GM19468 (cell line): ENCODE measurements around the gene ZDHHC9.

Experiments
- ATAC-seq: cut with Tn5 transposase; IDR thresholded peaks from one replicate; pipeline ENCODE4 v1.9.1; 2021; ENCODE audit warnings: mild to moderate bottlenecking, moderate library complexity, moderate number of reproducible peaks; ENCODE audit not compliant: unreplicated experiment; ENCODE audit errors: extremely low read depth

Gene ZDHHC9

DNA sequence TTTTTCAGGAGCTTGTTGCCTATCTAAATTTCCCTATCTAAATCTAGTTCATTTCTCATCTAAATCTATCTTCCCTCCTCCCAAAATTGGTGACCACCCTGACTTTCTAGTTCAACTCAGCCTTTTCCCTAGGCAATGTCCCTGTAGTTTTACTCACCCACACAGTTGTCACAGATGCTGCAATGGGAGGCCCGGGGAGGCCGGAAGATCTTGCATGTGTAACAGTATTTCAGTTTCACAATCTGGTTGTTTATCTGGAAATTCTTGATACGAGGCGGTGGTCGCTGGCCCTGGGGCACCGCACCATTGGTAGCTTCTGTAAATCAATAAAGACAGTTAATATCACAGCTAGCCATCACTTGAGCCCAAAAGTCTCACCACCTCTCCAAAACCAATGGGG, 20.2 kb downstream of the ZDHHC9 start:
- no peak for ATAC-seq

DNA sequence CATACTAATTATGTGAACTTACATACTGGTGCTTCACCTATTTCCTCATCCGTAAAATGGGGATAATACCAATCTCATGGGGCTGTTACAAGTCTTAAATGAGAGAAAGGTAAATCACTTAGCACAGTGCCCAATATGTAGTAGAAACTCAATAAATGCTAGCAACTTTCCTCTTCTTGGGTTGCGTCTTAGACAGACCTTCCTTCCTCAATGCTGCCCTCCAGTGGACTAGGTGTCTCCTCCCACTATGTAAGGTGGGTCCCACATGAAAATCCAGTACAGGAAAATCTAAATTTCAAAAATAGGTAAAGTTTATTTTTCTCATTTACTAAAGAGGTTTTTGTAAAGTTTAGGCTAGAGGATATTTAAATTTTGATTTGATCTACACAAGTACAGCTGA, 20.6 kb downstream of the ZDHHC9 start:
- peak; percentile 63 for ATAC-seq

GRCh38 chrX:129818123-129818522, 25.6 kb downstream of the ZDHHC9 start:
- no peak for ATAC-seq

DNA sequence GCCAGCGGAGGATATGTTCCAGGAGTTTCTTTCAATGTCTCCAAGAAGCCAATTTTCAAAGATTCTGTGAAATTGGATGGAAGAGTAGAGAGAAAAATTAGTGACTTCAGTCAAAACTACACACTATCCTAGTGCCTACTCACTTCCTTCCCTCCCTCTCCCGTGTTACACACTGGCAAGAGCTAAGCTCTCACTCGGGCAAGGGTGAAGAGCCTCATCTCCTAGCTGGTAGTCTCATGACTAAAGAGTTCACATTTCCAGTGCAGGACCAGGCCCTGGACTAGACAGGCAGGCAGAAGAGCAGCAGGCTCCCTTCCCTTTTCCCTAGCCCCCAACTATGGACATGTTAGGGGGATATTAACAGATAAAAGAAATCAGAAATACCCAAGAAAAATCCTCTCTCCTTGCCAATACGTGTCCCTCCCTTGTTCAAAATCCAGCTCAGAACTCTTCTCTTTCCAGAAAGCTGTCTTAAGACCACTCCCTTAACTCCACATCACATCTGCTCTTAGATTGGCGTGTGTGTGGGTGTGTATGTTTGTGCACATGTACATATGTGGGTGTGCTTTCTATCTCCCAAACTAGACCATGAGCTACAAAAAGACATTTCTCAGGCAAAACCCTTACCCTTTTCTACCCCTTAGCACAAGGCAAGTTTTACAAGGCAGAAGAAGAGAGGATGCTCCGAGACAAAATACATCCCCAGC, 29.9 kb downstream of the ZDHHC9 start:
- ATAC-seq: no peak

- ATAC-seq: no peak
Measured at GRCh38 chrX:129808829-129809796, 34.6 kb downstream of the ZDHHC9 start.

DNA sequence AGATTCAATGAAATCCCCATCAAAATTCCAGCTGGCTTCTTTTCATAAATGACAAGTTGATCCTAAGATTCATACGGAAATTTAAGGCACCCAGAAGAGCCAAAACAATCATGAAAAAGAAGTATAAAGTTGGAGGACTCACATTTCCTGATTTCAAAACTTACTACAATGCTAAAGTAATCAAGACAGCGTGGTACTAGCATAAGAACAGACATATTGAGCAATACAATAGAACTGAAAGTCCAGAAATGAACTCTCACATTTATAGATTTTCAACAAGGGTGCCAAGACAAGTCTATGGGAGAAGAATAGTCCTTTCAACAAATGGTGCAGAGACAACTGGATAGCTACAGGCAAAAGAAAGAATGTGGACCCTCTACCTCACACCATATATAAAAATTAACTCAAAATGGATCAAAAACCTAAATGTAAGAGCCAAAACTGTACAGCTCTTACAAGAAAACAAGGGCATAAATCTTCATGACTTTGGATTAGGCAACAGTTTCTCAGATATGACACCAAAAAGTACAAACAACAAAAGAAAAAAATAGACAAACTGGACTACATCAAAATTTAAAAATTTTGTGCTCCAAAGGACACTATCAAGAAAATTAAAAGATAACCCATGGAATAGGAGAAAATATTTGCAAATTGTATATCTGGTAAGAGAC, 35.4 kb downstream of the ZDHHC9 start:
- ATAC-seq: no peak

DNA sequence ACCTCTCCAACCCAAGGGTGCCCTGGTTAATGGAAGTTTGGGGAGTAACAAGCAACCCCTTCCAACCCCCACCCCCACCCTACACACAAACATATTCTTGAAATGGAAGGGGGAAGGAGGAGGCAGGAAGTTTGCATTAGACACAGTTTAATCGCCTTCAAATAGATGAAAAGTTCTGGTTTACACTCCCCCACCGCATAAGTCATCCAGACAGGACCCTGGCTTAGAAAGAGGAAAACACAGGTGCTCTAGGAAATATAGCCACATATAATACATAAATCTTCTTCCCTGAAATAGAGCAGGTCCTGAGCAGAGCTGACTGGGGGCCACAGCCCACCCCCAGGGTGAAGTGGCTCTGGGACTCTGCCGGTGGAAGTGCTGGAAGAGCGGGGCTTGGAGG, 38.9 kb downstream of the ZDHHC9 start:
- ATAC-seq: no peak

- no peak for ATAC-seq
Measured at GRCh38 chrX:129802863-129803262, 40.8 kb downstream of the ZDHHC9 start.

- ATAC-seq: no peak
Measured at GRCh38 chrX:129800186-129800585, 43.5 kb downstream of the ZDHHC9 start.

- no peak for ATAC-seq
Measured at GRCh38 chrX:129798888-129799287, 44.8 kb downstream of the ZDHHC9 start.

DNA sequence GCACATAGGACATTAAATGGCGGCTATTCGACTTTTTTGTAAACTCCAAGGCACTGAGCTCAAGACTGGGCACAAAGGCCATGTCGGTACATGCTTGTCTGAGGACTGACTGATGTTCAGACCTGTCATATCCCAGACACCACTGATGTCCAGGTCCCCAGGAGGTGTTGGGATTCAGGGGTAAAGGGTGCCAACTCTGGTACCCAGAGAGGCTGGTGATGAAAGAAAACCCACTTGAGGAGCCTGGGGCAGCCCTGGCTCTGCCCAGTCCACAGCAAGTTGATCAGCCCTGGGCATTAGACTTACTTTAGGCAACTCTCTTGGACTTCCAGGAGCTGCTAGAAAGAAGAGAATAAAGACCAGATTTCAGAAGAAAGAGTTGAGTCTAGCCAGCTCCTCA, 45.2 kb downstream of the ZDHHC9 start:
- no peak for ATAC-seq

- ATAC-seq: no peak
Measured at GRCh38 chrX:129797251-129797906, 46.3 kb downstream of the ZDHHC9 start.

GRCh38 chrX:129795584-129795983, 48.1 kb downstream of the ZDHHC9 start:
- no peak for ATAC-seq

- ATAC-seq: no peak
Measured at GRCh38 chrX:129793604-129794191, 50.0 kb downstream of the ZDHHC9 start.

DNA sequence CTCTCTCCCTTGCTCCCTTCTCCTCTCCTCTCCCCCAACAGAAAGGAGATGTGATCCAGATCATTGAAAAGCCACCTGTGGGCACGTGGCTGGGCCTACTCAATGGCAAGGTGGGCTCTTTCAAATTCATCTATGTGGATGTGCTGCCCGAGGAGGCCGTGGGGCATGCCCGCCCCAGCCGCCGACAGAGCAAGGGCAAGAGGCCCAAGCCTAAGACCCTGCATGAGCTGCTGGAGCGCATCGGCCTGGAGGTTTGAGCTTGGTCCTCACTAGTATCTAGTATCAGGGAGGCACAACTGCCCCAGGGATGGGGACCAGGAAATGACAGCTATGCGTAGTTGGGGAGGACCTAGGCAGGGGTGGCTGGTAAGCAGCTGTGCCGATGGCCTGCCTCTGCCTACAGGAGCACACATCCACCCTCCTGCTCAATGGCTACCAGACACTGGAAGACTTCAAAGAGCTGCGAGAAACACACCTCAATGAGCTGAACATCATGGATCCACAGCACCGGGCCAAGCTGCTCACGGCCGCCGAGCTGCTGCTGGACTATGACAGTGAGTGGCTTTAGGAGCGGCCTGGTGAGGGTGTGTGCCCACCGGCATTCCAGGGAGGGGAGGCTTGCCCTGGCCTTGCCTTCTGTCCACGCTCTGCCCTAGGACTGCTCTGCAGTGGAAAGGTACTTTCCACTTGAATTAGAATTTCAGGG, 50.9 kb downstream of the ZDHHC9 start:
- ATAC-seq: no peak

DNA sequence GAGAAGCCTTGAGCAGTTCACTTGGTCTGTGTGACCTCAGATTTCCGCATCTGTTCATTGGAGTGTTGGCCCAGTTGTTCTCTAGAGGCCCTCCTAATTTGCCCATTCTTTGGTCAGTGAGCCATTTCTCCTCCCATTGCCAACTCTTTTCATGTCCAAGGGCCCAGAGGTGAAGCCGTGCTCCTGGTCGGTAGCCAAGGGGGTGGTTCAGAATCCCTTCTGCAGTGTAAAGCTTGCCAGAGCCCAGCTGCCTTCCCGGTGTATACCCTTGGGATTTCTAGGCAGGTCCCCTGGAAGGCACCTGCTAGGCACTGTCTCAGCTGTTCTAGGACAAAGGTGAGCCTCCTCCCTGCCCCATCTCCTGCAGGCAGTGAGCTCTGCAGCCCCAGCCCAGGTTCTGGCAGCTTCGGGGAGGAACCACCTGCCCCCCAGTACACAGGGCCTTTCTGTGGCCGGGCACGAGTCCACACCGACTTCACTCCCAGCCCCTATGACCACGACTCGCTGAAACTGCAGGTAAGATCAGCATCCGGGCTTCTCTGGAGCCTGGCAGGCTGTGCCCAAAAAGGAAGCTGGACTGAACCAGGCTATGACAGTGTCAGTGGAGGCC, 51.6 kb downstream of the ZDHHC9 start:
- no peak for ATAC-seq

DNA sequence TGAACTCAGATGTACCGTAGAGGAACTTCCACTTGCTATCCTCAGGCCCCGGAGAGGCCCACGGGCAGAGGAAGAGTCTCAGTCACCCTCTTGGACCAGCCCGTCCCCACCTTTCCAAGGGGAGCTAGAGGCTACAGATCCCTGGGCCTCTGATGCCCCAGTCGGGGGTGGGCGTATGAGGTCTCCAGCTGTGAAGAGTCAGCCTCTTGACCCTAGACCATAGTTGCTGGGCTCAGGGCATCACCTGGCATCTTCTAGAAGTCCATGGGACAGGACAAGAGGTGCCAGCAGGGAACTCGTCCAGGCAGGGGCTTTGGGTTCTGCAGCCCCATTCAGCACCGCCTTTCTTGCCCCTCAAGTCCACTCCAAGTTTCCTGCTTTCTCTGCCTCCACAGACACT, 52.4 kb downstream of the ZDHHC9 start:
- no peak for ATAC-seq

- no peak for ATAC-seq
Measured at GRCh38 chrX:129790808-129791207, 52.9 kb downstream of the ZDHHC9 start.

DNA sequence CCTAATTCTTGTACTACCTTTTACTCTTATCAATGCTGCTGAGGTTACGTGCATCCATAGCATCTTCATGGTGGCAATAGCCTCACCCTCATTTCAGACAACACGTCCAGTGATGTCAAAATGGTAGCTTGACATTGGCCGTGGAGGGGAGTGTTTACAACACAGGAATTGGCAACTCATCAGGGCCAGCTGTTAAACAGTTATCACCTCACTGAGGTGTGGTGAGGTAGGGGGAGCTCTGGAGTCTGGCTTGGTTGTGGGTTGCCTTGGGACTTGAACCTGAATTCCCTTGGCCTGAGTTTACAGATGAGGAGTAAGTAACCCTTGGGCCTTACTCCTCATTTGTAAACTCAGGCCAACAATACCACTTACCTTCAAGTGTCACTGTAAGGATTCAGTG, 53.5 kb downstream of the ZDHHC9 start:
- ATAC-seq: no peak
